Umbilical cord (tissue), 2 donors: ENCODE results near the gene CNFN. TPM values are rescaled to one million over a fixed set of nuclear protein-coding genes. Genes with fewer than 3 reads are reported as not detected.

ENCODE experiments used
- DNase-seq: peaks from one replicate; pipeline ENCODE4 v3.0.0-alpha.2; 2015; ENCODE audit warnings: low spot score
- total RNA-seq: library from RNA; depleted of rRNA; stranded (reverse); fragments of >200 nt; gene quantifications from one replicate; pipeline ENCODE4 v1.2.3, GENCODE V29; 2014; ENCODE audit warnings: low replicate concordance; ENCODE audit not compliant: insufficient read depth

Gene CNFN
- total RNA-seq, 1 donor from 2014 or later: not detected

- no peak for DNase-seq
Measured at GRCh38 chr19:42375415-42376176, 14.5 kb downstream of the CNFN start.

DNA sequence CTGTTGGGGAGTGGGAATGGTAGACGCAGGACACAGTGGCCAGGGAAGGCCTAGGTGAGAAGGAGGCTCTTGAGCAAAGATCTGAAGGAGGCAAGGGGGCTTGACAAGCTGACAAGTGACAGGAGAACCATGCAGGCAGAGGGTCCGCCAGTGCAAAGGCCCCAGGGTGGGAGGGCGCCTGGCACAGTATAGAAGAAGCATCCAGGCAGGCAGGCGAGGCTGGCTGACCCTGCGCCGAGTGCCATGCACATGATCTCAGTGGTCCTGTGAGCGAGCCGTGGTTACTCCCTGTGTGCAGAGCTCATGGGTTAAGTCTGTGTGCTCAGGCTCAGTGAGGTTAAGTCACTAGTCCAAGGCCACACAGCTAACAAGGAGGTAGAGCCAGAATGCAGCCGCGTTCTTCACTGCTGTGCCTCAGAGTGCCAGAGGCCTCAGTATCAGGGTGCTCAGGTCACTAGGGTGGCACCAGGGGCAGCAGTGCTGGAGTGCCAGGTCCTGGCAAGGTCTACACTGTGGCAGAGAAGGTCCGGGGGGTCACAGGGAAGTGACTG is 15.2 kb downstream of the CNFN start:
- DNase-seq: no peak

DNA sequence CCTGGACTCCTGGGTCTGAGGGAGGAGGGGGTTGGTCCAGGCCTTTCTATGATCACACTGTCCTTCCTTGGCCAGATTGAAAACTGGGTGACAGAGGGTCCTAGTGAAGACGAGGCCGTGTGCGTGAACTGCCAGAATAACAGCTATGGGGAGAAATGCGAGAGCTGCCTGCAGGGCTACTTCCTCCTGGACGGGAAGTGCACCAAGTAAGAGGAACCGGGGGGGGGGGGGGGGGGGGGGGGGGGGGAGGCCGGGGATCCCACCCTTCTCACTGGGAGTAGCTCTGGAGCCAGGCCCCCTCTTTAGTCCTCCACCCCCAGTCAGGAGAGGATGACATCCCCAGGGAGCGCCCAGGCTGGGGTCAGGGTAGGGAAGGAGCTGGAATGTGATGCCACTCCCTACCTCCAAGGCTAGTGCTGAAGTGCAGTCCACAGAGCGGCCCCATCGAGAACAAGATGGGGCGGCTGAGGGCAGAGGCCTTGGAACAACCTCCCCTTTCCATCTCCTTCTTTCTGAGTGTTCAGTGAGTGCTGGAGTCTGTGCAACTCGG is 19.4 kb downstream of the CNFN start:
- no peak for DNase-seq

- no peak for DNase-seq
Measured at GRCh38 chr19:42370068-42370520, 20.0 kb downstream of the CNFN start.

DNA sequence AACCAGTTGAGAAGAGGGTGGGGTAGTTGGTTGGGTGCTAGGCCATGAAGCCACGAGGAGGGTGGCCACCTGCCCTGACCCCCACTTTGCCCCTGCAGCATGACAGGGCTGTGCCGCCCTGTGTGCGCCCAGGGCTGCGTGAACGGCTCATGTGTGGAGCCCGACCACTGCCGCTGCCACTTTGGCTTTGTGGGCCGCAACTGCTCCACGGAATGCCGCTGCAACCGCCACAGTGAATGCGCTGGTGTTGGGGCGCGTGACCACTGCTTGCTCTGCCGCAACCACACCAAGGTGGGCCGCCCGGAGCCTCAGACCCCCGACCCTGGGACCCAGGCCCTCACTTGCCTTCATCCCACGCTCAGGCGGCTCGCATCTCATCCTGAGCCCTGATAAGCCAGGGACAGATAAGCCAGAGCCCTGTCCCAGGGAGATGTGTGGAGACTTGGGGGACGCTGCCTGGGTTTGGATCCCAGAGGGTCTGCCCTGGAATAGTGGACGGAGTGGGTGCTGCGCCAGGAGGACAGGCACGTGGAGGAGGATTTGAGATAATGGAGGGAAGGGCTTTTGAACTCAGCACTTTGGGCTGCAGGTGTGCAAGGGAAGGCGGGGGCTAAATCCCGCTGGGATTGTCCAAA is 20.5 kb downstream of the CNFN start:
- no peak for DNase-seq

DNA sequence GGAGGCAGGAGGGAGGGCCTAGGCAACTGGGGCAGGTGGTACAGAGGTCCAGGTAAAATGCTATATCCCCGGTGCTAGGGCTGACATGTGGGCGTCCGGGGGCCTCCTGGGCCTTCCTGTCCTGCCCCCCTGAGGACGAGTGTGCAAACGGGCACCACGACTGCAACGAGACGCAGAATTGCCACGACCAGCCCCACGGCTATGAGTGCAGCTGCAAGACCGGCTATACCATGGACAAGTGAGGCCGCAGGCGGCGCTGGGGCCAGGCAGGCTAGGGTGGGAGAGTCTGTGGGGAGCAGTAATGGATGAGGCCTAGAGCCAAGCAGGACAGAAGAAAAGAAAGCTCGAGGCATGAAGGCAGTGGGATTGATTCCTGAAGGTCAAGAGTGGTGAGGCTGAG is 21.3 kb downstream of the CNFN start:
- DNase-seq: no peak

DNA sequence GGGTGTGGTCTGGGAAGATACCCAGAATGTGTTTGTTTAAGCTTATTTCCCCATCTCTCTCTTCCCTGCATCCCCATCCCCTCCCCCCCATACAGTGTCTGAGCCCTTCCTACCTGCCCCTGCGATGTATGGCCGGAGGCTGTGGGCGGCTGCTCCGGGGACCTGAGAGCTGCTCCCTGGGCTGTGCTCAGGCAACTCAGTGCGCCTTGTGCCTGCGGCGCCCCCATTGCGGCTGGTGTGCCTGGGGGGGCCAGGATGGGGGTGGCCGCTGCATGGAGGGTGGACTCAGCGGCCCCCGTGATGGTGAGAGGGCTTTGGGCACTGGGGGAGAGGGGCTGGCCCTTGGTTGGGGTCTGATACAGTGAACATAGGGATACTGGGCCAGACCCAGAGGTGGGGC is 21.7 kb downstream of the CNFN start:
- no peak for DNase-seq

DNA sequence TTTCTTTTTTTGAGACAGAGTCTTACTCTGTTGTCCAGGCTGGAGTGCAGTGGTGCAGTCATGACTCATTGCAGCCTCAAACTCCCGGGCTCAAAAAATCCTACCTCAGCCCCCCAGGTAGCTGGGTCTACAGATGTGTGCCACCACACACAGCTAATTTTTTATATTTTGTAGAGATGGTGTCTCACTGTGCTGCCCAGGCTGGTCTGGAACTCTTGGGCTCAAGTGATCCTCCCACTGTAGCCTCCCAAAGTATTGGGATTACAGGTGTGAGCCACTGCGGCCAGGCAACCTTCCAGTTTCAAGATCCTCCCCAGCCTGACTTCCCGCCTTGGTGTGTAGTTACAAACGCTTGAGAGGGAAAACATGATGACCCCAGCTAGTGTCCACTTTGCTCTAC is 22.2 kb downstream of the CNFN start:
- DNase-seq: no peak

DNA sequence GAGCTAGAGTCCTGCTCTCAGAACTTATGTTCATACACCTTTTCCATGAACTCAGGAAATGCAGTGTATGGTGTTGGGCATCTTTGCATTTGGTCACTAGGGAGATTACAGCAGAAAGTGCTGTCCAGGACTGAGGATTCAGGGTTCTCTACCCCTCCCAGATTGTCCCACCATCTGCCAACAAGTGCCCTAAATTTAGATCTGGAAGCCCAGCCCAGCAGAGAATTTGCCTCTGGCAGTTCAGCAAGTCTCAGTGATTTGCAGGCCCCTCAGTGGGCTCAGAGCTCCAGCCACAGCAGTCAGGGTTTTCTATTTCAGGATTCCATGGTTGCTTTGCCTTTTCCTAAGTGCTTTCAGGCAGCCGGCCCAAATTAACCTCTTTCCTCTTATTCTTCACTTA is 23.4 kb downstream of the CNFN start:
- no peak for DNase-seq

DNA sequence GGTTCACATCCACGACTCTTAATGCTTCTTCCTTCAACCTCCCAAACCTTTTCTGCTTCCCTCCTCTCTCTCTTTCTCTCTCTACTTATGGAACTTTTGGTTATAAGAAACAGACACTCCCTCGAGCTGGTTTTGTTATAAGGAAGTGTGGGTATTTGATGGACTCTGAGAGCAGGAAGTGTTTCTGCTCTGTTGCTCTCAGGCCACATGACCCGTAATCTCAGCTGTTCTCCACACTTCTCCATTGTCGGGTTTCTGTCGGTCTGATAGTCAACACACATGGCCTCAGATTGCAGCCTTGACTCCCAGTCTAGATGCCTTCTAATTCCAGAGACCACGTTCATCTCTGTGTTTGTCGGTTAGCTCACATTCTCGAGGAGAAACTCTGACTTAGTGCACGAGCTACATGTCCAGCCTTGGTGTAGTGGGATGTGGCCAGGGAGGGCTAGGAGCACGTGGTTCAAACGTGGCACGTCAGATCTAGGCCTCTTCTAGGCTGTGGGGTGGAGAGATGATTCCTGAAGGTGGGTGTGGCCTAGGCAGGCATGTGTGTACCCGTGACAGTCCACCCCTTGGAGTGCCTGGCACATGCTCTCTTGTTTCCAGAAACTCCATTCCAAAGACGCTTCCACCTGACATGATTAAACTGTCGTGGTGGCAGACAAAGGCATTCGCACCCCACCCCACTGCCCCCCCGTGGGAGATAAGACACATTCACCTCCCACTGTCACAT is 26.3 kb downstream of the CNFN start:
- no peak for DNase-seq

- no peak for DNase-seq
Measured at GRCh38 chr19:42362891-42363440, 27.1 kb downstream of the CNFN start.

- no peak for DNase-seq
Measured at GRCh38 chr19:42362342-42362741, 27.8 kb downstream of the CNFN start.

- DNase-seq: no peak
Measured at GRCh38 chr19:42361545-42361910, 28.6 kb downstream of the CNFN start.

DNA sequence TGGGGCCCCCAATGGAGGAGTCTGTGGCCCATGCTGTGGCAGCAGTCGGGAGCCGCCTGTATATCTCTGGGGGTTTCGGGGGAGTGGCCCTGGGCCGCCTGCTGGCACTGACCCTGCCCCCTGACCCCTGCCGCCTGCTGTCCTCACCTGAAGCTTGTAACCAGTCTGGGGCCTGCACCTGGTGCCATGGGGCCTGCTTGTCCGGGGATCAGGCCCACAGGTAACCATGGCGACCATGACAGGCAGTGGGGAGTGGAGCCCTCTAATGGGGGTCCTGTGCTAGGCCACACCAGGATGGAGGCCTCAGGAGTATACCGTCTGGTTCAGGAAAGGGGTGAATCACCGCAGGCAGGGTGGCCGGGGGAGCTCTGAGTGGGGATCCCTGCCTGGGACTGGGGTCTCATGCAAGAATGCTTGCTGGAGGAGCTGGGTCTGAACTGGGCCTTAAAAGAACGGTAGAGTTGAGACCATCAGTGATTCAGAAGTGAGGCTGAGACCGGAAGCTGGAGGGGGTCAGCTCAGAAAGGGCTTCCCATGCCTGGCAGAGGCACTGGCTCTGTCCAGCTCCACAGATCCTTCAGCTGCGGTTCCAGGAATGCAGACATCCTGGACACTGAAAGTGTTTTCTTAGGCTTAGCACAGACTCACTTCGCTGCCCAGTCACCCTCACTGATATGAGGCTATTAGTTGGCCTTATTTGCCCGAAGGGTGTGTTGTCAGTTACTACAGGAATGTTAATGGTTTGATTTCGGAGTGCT is 29.1 kb downstream of the CNFN start:
- DNase-seq: no peak

DNA sequence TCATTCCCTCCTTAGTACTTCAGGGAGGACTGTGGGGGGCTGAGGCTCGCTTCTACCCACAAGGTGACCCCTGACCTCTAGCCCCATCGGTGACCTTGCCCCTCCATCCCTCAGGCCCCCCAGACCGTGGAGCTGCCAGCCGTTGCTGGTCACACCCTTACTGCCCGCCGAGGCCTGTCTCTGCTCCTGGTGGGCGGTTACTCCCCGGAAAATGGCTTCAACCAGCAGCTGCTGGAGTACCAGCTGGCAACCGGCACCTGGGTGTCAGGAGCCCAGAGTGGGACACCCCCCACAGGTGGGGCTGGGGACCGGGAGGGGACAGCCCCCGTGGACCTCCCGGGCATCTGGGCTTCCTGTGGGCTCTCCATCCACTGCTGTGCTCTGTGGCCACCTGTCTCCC is 32.8 kb downstream of the CNFN start:
- no peak for DNase-seq

- DNase-seq: no peak
Measured at GRCh38 chr19:42356686-42357085, 33.4 kb downstream of the CNFN start.

DNA sequence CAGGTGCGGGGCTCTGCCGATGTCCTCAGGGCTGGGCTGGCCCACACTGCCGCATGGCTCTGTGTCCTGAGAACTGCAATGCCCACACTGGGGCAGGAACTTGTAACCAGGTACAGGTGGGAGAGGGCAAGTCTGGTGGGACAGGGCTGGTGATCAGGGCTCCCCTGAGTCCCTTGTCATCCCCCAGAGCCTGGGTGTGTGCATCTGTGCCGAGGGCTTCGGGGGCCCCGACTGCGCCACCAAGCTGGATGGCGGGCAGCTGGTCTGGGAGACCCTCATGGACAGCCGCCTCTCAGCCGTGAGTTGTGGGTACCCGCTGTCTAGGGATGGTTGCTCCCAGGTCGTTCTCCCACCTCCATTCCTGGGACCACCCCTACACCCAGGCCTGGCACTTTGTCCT is 34.2 kb downstream of the CNFN start:
- DNase-seq: no peak

DNA sequence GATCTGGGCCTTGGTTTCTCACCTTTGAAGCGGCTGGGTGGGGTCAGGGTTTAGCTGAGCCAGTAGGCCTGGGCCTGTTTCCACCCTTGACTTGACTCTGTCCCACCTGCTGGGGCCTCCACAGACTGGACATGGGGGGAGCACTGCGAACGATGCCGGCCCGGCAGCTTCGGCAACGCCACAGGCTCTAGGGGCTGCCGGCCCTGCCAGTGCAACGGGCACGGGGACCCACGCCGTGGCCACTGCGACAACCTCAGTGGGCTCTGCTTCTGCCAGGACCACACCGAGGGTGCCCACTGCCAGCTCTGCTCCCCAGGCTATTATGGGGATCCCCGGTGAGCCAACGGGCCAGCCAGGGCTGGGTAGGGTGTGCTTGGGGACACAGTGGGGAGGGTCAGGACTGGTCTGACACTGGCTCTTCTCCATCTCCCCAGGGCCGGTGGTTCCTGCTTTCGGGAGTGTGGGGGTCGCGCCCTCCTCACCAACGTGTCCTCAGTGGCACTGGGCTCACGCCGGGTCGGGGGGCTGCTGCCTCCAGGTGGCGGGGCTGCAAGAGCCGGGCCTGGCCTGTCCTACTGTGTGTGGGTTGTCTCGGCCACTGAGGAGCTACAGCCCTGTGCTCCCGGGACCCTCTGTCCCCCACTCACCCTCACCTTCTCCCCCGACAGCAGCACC is 36.6 kb downstream of the CNFN start:
- DNase-seq: no peak

GRCh38 chr19:42352301-42353259 is 37.5 kb downstream of the CNFN start:
- DNase-seq: no peak
